ENCODE measurements around the gene OSM.

GRCh38 chr22:30277547-30278344 is 11.1 kb upstream of the OSM start:
- TF ChIP-seq POLR2A (IDR thresholded peaks at IDR 0.05): no peak
- TF ChIP-seq, protein P1, sequence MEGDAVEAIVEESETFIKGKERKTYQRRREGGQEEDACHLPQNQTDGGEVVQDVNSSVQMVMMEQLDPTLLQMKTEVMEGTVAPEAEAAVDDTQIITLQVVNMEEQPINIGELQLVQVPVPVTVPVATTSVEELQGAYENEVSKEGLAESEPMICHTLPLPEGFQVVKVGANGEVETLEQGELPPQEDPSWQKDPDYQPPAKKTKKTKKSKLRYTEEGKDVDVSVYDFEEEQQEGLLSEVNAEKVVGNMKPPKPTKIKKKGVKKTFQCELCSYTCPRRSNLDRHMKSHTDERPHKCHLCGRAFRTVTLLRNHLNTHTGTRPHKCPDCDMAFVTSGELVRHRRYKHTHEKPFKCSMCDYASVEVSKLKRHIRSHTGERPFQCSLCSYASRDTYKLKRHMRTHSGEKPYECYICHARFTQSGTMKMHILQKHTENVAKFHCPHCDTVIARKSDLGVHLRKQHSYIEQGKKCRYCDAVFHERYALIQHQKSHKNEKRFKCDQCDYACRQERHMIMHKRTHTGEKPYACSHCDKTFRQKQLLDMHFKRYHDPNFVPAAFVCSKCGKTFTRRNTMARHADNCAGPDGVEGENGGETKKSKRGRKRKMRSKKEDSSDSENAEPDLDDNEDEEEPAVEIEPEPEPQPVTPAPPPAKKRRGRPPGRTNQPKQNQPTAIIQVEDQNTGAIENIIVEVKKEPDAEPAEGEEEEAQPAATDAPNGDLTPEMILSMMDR (IDR thresholded peaks at IDR 0.05): no peak
